HepG2 (cell line): ENCODE measurements around the gene CDC37. TPM values are rescaled to one million over a fixed set of nuclear protein-coding genes. Genes with fewer than 3 reads are reported as not detected.

Source experiments
- BHLHE40 ChIP-seq: IDR thresholded peaks from 2 replicates; pipeline ENCODE4 v1.6.1; 2011; ENCODE audit warnings: low read length, improper control_type of control experiment
- CBX2 ChIP-seq, 2 experiments: fragments of 200-600 bp in 1 of 2; sonication (generic); formaldehyde crosslinking in 1 of 2; IDR thresholded peaks; 2 replicates each; pipeline versions ENCODE4 v1.7.0 to v1.8.1; 2018 to 2022; ENCODE audit warnings: low read depth in 2 of 2, low read length in 1 of 2, mild to moderate bottlenecking in 1 of 2, missing genetic modification reagents in 1 of 2
- EZH2 ChIP-seq: conservative IDR thresholded peaks from 2 replicates; pipeline ENCODE4 v1.6.1; 2012; ENCODE audit warnings: mild to moderate bottlenecking, low read depth, low read length, moderate library complexity
- HDAC1 ChIP-seq: sonication (generic); formaldehyde crosslinking; IDR thresholded peaks from 2 replicates; pipeline ENCODE4 v1.5.1; 2020; ENCODE audit warnings: mild to moderate bottlenecking, missing genetic modification reagents
- MNT ChIP-seq: fragments of 450-650 bp; IDR thresholded peaks from 2 replicates; pipeline ENCODE4 v1.6.1; 2016
- ZBTB3 ChIP-seq: sonication (generic); formaldehyde crosslinking; IDR thresholded peaks from 2 replicates; pipeline ENCODE4 v1.4.0; 2020; ENCODE audit warnings: low read depth, mild to moderate bottlenecking, moderate library complexity, missing genetic modification reagents, borderline replicate concordance
- ZIK1 ChIP-seq: sonication (generic); formaldehyde crosslinking; IDR thresholded peaks from 2 replicates; pipeline ENCODE4 v1.5.0; 2020; ENCODE audit warnings: mild to moderate bottlenecking, low read depth, missing genetic modification reagents, borderline replicate concordance
- ZNF138 ChIP-seq: sonication (generic); formaldehyde crosslinking; IDR thresholded peaks from 2 replicates; pipeline ENCODE4 v1.5.0; 2020; ENCODE audit warnings: mild to moderate bottlenecking, low read depth, missing genetic modification reagents
- ZNF224 ChIP-seq: sonication (generic); formaldehyde crosslinking; IDR thresholded peaks from 2 replicates; pipeline ENCODE4 v1.5.0; 2020; ENCODE audit warnings: mild to moderate bottlenecking, missing genetic modification reagents
- ZNF446 ChIP-seq: sonication (generic); formaldehyde crosslinking; IDR thresholded peaks from 2 replicates; pipeline ENCODE4 v1.5.0; 2020; ENCODE audit warnings: mild to moderate bottlenecking, missing genetic modification reagents
- ZNF740 ChIP-seq: sonication (generic); formaldehyde crosslinking; IDR thresholded peaks from 2 replicates; pipeline ENCODE4 v1.4.0; 2020; ENCODE audit warnings: missing genetic modification reagents
- polyA plus RNA-seq, 8 experiments: library from polyadenylated mRNA; depleted of rRNA in 3 of 8; stranded (reverse) in 7 of 8; unstranded in 1 of 8; fragments of >200 nt; fragmentation: Illumina TruSeq in 4 of 8; extraction: Trizol in 4 of 8; gene quantifications; 2 replicates each; pipeline versions ENCODE4 v1.2.1 to v1.2.3, GENCODE V29; 2011 to 2016; ENCODE audit warnings: low read depth in 4 of 8, missing spikeins in 1 of 8, mixed read lengths in 1 of 8; ENCODE audit not compliant: insufficient read depth in 1 of 8
- total RNA-seq, 5 experiments: library from RNA; depleted of rRNA; stranded (reverse); fragments of >200 nt; fragmentation: Illumina TruSeq; extraction: Trizol; gene quantifications; 2 replicates each; pipeline ENCODE4 v1.2.3, GENCODE V29; 2016; ENCODE audit warnings: low read depth in 1 of 5

CDC37 gene
- total and polyA plus RNA-seq, 2 of the 13 experiments (the other 11 are each of a cell fraction or from before 2014, with no cell fraction given), result 158 to 177 TPM

GRCh38 chr19:10419646-10420443, 16.5 kb upstream of the CDC37 start (continued):
- TF ChIP-seq MNT, result peak; percentile 72
- no peak for TF ChIP-seq ZIK1
- no peak for TF ChIP-seq ZNF740 (CRISPR knock-in tag)
- TF ChIP-seq HDAC1 (CRISPR knock-in tag), result no peak
- no peak for TF ChIP-seq ZNF138
- TF ChIP-seq BHLHE40, result 0 out of 2 replicates have a peak, but pooled peaks have one; percentile 6
- no peak for TF ChIP-seq ZBTB3 (CRISPR knock-in tag)
- no peak for TF ChIP-seq ZNF446 (CRISPR knock-in tag)
- no peak for TF ChIP-seq CBX2 (IDR thresholded peaks at IDR 0.05; ENCODE audit: low read depth, low read length)
- no peak for TF ChIP-seq CBX2 (CRISPR knock-in tag; IDR thresholded peaks at IDR 0.05; ENCODE audit: low read depth)
- peak; percentile 100 for TF ChIP-seq EZH2
- TF ChIP-seq ZNF224 (CRISPR knock-in tag), result no peak
